ENCODE results near the gene ADPRHL1. TPM values are rescaled to one million over a fixed set of nuclear protein-coding genes. Genes with fewer than 3 reads are reported as not detected.

The ADPRHL1 gene
- polyA plus RNA-seq, 1 donor (not counting 4 experiments of a cell fraction or from before 2014, with no cell fraction given), result 1.2 TPM

DNA sequence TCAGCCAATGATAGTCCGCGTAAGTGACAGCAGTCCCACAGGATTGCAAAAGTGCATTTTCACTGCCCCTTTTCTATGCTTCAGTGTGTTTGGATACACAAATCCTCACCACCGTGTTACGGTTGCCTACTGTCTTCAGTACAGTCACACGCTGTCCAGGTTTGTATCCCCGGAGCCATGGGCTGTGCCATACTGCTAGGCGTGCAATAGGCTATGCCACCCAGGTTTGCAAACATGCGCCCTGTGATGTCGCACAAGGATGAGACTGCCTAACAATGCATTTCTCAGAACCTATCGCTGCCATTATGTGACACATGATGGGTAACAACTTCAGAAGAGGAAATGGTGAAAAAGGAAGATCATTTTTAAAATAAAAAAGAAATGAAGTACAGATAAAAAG lies 16.8 kb upstream of the ADPRHL1 start:
- dilution Hi-C loops (cut with MboI; ENCODE audit: extremely low pct_ligation_motif_present, low sequenced_read_pairs), result no loop called here
- Histone ChIP-seq H3K9ac (ENCODE audit: control insufficient read depth, extremely low read depth, insufficient read depth, low read length) (no peak overlapping the region), H3K79me2 (ENCODE audit: control insufficient read depth, insufficient read depth, low read length) (no peaks in the 10 kb centered on the region), H3K9me1 (ENCODE audit: control insufficient read depth, extremely low read depth, insufficient read depth, low read length) (no peaks in the 10 kb centered on the region), H3K27ac (ENCODE audit: control insufficient read depth, insufficient read depth, low read length) (no peak overlapping the region), H3K9me3 (ENCODE audit: control insufficient read depth, low read depth, low read length) (no peaks in the 10 kb centered on the region), H2AFZ (ENCODE audit: control insufficient read depth, low read length) (no peak overlapping the region), H3K36me3 (ENCODE audit: control insufficient read depth in 2 of 2, extremely low read depth in 1 of 2, insufficient read depth in 2 of 2, low read length in 2 of 2) (peaks cover 11 to 12% of the 10 kb centered on the region in 2 experiments), H3K4me3 (ENCODE audit: control insufficient read depth in 2 of 3, extremely low read depth in 1 of 3, insufficient read depth in 2 of 3, low read depth in 1 of 3, low read length in 3 of 3) (no peak overlapping the region), H4K20me1 (ENCODE audit: control insufficient read depth, extremely low read depth, insufficient read depth, low read length) (no peaks in the 10 kb centered on the region), H3K4me2 (ENCODE audit: control insufficient read depth, extremely low read depth, insufficient read depth, low read depth, low read length) (no peak overlapping the region), H3K27me3 (ENCODE audit: control insufficient read depth, extremely low read depth, insufficient read depth, low read length) (no peaks in the 10 kb centered on the region), H3K4me1 (ENCODE audit: control insufficient read depth, extremely low read depth, insufficient read depth, low read length) (no peaks in the 10 kb centered on the region)
- no peak for DNase-seq (ENCODE audit: low read depth, low spot score)
- TF ChIP-seq, protein P1, sequence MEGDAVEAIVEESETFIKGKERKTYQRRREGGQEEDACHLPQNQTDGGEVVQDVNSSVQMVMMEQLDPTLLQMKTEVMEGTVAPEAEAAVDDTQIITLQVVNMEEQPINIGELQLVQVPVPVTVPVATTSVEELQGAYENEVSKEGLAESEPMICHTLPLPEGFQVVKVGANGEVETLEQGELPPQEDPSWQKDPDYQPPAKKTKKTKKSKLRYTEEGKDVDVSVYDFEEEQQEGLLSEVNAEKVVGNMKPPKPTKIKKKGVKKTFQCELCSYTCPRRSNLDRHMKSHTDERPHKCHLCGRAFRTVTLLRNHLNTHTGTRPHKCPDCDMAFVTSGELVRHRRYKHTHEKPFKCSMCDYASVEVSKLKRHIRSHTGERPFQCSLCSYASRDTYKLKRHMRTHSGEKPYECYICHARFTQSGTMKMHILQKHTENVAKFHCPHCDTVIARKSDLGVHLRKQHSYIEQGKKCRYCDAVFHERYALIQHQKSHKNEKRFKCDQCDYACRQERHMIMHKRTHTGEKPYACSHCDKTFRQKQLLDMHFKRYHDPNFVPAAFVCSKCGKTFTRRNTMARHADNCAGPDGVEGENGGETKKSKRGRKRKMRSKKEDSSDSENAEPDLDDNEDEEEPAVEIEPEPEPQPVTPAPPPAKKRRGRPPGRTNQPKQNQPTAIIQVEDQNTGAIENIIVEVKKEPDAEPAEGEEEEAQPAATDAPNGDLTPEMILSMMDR (optimal IDR thresholded peaks at IDR 0.05 in 1 of 3, IDR thresholded peaks at IDR 0.05 in 1 of 3, conservative IDR thresholded peaks at IDR 0.05 in 1 of 3; ENCODE audit: extremely low read depth in 1 of 3, insufficient read depth in 2 of 3, low read length in 3 of 3), result no peak
- TF ChIP-seq EZH2 (IDR thresholded peaks at IDR 0.05; ENCODE audit: low read length), result no peak
- FAIRE-seq, result no peak

DNA sequence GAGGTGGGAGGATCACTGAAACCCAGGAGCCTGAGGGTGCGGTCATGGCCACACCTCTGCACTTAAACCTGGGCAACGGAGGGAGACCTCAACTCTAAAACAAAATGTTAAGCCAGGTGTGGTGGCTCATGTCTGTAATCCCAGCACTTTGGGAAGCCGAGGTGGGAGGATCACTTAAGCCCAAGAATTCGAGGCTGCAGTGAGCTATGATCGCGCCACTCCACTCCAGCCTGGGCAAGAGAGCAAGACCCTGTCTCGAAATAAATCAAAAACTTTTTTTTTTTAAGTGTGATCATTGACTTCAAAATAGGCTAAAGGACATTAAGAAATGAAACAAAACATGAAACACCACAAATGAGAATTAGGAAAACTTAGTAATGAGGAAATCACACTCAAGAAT lies 16.3 kb upstream of the ADPRHL1 start:
- Histone ChIP-seq H3K9ac (ENCODE audit: control insufficient read depth, extremely low read depth, insufficient read depth, low read length) (no peak overlapping the region), H4K20me1 (ENCODE audit: control insufficient read depth, extremely low read depth, insufficient read depth, low read length) (no peaks in the 10 kb centered on the region), H3K27ac (ENCODE audit: control insufficient read depth, insufficient read depth, low read length) (no peak overlapping the region), H3K4me2 (ENCODE audit: control insufficient read depth, extremely low read depth, insufficient read depth, low read depth, low read length) (no peak overlapping the region), H3K27me3 (ENCODE audit: control insufficient read depth, extremely low read depth, insufficient read depth, low read length) (no peaks in the 10 kb centered on the region), H3K9me1 (ENCODE audit: control insufficient read depth, extremely low read depth, insufficient read depth, low read length) (no peaks in the 10 kb centered on the region), H3K4me1 (ENCODE audit: control insufficient read depth, extremely low read depth, insufficient read depth, low read length) (no peaks in the 10 kb centered on the region), H3K9me3 (ENCODE audit: control insufficient read depth, low read depth, low read length) (no peaks in the 10 kb centered on the region), H3K79me2 (ENCODE audit: control insufficient read depth, insufficient read depth, low read length) (no peaks in the 10 kb centered on the region), H2AFZ (ENCODE audit: control insufficient read depth, low read length) (no peak overlapping the region), H3K36me3 (ENCODE audit: control insufficient read depth in 2 of 2, extremely low read depth in 1 of 2, insufficient read depth in 2 of 2, low read length in 2 of 2) (peaks cover 10 to 11% of the 10 kb centered on the region in 2 experiments), H3K4me3 (ENCODE audit: control insufficient read depth in 2 of 3, extremely low read depth in 1 of 3, insufficient read depth in 2 of 3, low read depth in 1 of 3, low read length in 3 of 3) (no peak overlapping the region)
- DNase-seq (ENCODE audit: low read depth, low spot score), result no peak
- no peak for FAIRE-seq
- no peak for TF ChIP-seq EZH2 (IDR thresholded peaks at IDR 0.05; ENCODE audit: low read length)
- TF ChIP-seq, protein P1 (optimal IDR thresholded peaks at IDR 0.05 in 1 of 3, IDR thresholded peaks at IDR 0.05 in 1 of 3, conservative IDR thresholded peaks at IDR 0.05 in 1 of 3; ENCODE audit: extremely low read depth in 1 of 3, insufficient read depth in 2 of 3, low read length in 3 of 3), result no peak
- dilution Hi-C loops (cut with MboI; ENCODE audit: extremely low pct_ligation_motif_present, low sequenced_read_pairs), result no loop called here

Data from keratinocyte (primary cell).